Activated CD4-positive, alpha-beta T cell treated with anti-CD3 and anti-CD28 coated beads, Interleukin-10, Interleukin-2, amounts not matched to agents 100 ng/mL and 50 ng/mL, durations not matched to agents 16 hours and 8 hours (primary cell): ENCODE data around the gene MLN.

Experiments used
- DNase-seq: peaks from one replicate; pipeline ENCODE4 v3.0.0-alpha.2; 2020

MLN gene

DNA sequence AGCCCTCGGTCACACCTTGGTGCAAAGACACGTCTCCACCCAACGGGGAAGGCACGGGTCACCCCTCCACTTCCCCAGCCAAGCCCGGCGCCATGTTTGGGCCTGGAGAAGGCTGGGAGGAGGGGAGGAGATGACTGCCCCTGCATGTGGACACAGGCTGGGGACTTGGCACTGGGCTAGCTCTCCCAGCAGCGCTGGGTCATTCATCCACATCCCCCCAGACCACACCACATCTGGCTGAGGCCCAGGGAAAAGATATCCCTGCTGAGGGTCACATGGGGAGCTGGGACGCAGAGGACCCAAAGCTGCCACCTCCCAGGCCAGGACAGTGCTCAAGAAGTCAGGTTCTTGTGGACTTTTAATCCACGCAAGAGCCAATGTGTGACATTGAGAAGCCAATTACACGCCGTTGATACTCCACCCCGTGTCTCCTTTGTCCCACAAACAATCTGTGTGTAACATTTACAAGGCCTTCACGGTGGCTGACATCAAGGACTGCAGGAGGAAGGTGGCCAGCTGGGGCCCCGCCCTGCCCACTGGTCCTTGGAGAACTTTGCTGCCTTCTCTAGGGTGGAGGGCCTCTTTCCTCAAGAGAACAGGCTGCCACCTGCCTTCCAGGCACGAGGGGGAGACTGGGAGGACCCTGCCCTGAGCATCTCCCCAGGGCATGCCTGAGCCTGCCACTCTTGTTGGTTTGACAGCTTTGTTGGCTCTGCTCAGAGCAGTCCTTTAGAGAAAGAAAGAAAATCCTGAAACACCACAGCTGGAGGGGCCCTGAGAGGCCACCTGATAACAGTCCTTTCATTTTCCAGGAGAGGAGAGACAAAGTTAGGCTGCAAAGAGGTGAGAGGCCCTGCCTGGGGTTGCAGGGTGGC is 51.8 kb downstream of the MLN start:
- no peak for DNase-seq

GRCh38 chr6:33750244-33750991 is 53.4 kb downstream of the MLN start:
- DNase-seq = no peak

DNA sequence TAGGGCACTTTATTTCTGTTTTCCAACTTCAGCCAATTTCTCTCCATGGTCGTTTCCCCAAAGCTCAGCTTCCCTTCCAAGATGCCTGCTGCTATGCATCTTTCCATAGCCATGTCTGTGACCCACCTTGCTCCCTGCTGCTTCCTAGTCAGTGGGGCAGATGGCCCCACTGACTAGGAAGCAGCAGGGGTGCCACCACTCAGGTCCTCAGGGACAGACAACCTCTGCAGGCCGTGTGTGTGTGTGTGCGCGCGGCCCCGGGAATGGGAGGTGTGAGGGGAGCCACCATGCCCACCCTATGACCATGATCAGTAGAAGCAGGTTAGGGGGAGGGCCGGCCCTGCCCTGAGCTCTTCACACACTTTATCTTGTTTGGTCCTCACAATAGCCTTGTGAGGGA is 54.4 kb downstream of the MLN start:
- no peak for DNase-seq

- no peak for DNase-seq
These were observed 55.0 kb downstream of the MLN start for GRCh38 chr6:33748841-33749240.

GRCh38 chr6:33747823-33748222 is 56.0 kb downstream of the MLN start:
- no peak for DNase-seq

- DNase-seq = no peak
These were observed 57.1 kb downstream of the MLN start, which contains the start of gene IP6K3 for GRCh38 chr6:33746651-33747100. Gene IP6K3, minus strand, starts transcription at chr6:33746905. Its CDS starts 11,429 bp downstream, at chr6:33735476.

DNA sequence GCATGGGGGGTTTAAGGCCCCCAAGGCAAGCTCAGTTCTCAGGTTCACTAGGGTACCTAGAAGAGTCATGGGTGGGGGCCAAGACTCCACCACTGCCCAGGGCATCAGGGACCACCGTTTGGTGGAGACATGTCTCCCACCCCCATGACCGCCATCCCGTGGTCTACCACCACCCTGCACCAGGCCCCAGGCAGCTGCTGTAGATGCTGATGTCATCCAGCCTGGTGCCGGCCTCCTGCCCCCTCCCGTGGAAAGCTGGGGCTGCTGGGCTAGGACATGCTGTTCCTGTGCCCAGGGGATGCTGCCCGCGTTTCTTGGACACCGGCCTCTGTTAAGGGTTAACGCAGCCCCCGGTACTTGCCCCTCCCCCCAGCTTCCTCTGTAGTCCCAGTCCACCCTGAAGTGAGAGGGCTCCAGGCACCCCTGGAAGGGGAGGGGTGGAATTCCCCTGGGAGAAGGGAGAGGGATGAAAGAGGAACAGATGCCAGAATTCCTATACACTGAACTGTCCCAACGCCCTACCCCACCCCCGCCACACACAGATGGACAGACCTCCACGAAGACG is 57.7 kb downstream of the MLN start:
- no peak for DNase-seq

- no peak for DNase-seq
These were observed 58.3 kb downstream of the MLN start for GRCh38 chr6:33745548-33745947.

DNA sequence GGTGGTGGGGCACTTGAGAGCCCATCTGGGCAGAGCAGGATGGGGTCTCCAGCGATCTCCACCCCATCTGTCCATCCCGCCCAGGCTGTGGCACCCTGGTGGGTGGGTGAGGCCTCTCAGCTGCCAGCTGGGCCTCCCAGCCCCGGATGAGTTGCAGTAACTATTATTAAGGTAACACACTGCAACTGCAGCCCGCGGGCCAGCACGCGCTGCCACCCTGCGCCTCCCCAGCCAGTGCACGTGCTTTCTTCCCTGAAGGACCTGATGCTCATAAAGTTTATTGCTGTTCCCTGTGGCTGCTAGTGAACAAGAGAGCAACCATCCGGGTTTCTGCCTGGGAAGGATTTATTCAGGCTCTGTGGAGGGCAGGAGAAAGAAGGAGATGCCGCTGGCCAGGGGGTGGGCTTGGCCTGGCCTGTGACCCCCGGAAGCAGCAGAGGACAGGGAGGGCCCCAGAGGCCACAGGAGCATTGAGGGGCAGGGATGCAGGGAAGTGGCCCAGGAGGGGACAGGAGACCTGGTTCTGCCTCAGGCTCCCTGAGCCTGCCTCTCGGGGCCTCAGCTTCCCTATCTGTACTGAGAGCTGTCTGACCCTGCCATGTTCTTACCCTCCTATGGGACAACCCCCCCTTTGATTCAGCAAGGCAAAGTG is 58.8 kb downstream of the MLN start:
- no peak for DNase-seq
